HFFc6 (cell line): ENCODE measurements around the gene RHPN2. TPM values are rescaled to one million over a fixed set of nuclear protein-coding genes. Genes with fewer than 3 reads are reported as not detected.
"Not testable (repeated sequence)": the region's sequence is repeated elsewhere in the genome, so short reads cannot be mapped to it uniquely, and the experiment has no call there.

ENCODE experiments used
- DNase-seq: peaks from one replicate; pipeline ENCODE4 v3.0.0-alpha.2; 2018
- H3K27ac Mint-ChIP-seq: 2 replicates; pipeline ENCODE4 v1.8.0; 2020; ENCODE audit warnings: mild to moderate bottlenecking, mixed read lengths
- H3K27me3 Mint-ChIP-seq: 2 replicates; pipeline ENCODE4 v1.8.0; 2021; ENCODE audit warnings: mild to moderate bottlenecking, moderate library complexity, mixed read lengths; ENCODE audit not compliant: insufficient read depth
- H3K36me3 Mint-ChIP-seq: 2 replicates; pipeline ENCODE4 v1.8.0; 2021; ENCODE audit warnings: low read depth, mixed read lengths
- H3K4me1 Mint-ChIP-seq: 2 replicates; pipeline ENCODE4 v1.8.0; 2020; ENCODE audit warnings: low read depth, mixed read lengths
- H3K4me3 Mint-ChIP-seq: 2 replicates; pipeline ENCODE4 v1.8.0; 2020; ENCODE audit warnings: mild to moderate bottlenecking, moderate library complexity, mixed read lengths
- H3K9me3 Mint-ChIP-seq: 2 replicates; pipeline ENCODE4 v1.8.0; 2020; ENCODE audit warnings: mild to moderate bottlenecking, mixed read lengths
- CTCF ChIP-seq: fragments of 200-600 bp; sonication (generic); IDR thresholded peaks from 2 replicates; pipeline ENCODE4 v1.5.0; 2021; ENCODE audit warnings: antibody characterized with exemption, mild to moderate bottlenecking
- total RNA-seq, 6 experiments: library from RNA; stranded (reverse); fragmentation: NEBNext Ultra II Directional; extraction: Animal tissue kit (Norgen Biotek cat#: 25700); gene quantifications; 2 replicates in 1 of 6; 3 replicates in 5 of 6; pipeline ENCODE4 v1.2.3, GENCODE V29; 2021

RHPN2 gene
- total RNA-seq, 6 experiments from 2014 or later: 2.7 to 5.4 (median 3.4) TPM

GRCh38 chr19:33000510-33000909 is 64.2 kb downstream of the RHPN2 start:
- Mint-ChIP-seq H3K36me3 (no peaks in the 10 kb centered on the region), H3K27me3 (no peaks in the 10 kb centered on the region; the same call in 1 of the 2 replicates), H3K9me3 (no peaks in the 10 kb centered on the region), H3K4me1 (no peaks in the 10 kb centered on the region), H3K4me3 (no peak overlapping the region), H3K27ac (no peak overlapping the region)
- no peak for TF ChIP-seq CTCF
- DNase-seq: no peak

GRCh38 chr19:32998722-32999121 is 66.0 kb downstream of the RHPN2 start:
- H3K27ac Mint-ChIP-seq: no peak overlapping the region

GRCh38 chr19:32997716-32998355 is 66.9 kb downstream of the RHPN2 start:
- H3K36me3 Mint-ChIP-seq: no peaks in the 10 kb centered on the region
- H3K4me1 Mint-ChIP-seq: no peaks in the 10 kb centered on the region
- no peak overlapping the region for H3K4me3 Mint-ChIP-seq
- no peak for DNase-seq
- no peak for TF ChIP-seq CTCF
- H3K27me3 Mint-ChIP-seq: no peaks in the 10 kb centered on the region; the same call in 1 of the 2 replicates
- no peaks in the 10 kb centered on the region for H3K9me3 Mint-ChIP-seq
- no peak overlapping the region for H3K27ac Mint-ChIP-seq

More at GRCh38 chr19:32998722-32999121, 66.0 kb downstream of the RHPN2 start:
- Mint-ChIP-seq H3K4me1 (no peaks in the 10 kb centered on the region), H3K27me3 (no peaks in the 10 kb centered on the region; the same call in 1 of the 2 replicates), H3K9me3 (no peaks in the 10 kb centered on the region), H3K36me3 (no peaks in the 10 kb centered on the region), H3K4me3 (no peak overlapping the region)
- no peak for TF ChIP-seq CTCF
- DNase-seq: no peak

GRCh38 chr19:32997061-32997464 is 67.6 kb downstream of the RHPN2 start:
- H3K27me3 Mint-ChIP-seq, H3K4me3 Mint-ChIP-seq, H3K4me1 Mint-ChIP-seq, H3K36me3 Mint-ChIP-seq, H3K27ac Mint-ChIP-seq, H3K9me3 Mint-ChIP-seq, DNase-seq: not testable (repeated sequence)

- H3K27me3 Mint-ChIP-seq, H3K36me3 Mint-ChIP-seq, H3K9me3 Mint-ChIP-seq: not testable (repeated sequence)
Measured at GRCh38 chr19:32995966-32996365, 68.7 kb downstream of the RHPN2 start.

GRCh38 chr19:32988724-32989123 is 76.0 kb downstream of the RHPN2 start:
- Mint-ChIP-seq H3K27ac (no peak overlapping the region), H3K4me1 (no peaks in the 10 kb centered on the region), H3K4me3 (no peak overlapping the region), H3K27me3 (no peaks in the 10 kb centered on the region; the same call in none of the 2 replicates), H3K36me3 (no peaks in the 10 kb centered on the region), H3K9me3 (no peaks in the 10 kb centered on the region)
- no peak for TF ChIP-seq CTCF
- DNase-seq: no peak

More at GRCh38 chr19:32995966-32996365, 68.7 kb downstream of the RHPN2 start:
- DNase-seq, H3K4me3 Mint-ChIP-seq, H3K27ac Mint-ChIP-seq, H3K4me1 Mint-ChIP-seq: not testable (repeated sequence)

- not testable (repeated sequence) for H3K4me1 Mint-ChIP-seq, H3K27ac Mint-ChIP-seq, H3K36me3 Mint-ChIP-seq, H3K9me3 Mint-ChIP-seq, DNase-seq, H3K4me3 Mint-ChIP-seq, H3K27me3 Mint-ChIP-seq
Measured at GRCh38 chr19:32988254-32988653, 76.4 kb downstream of the RHPN2 start.

GRCh38 chr19:32982488-32982887 is 82.2 kb downstream of the RHPN2 start:
- H3K9me3 Mint-ChIP-seq, H3K27me3 Mint-ChIP-seq, DNase-seq, H3K4me3 Mint-ChIP-seq, H3K27ac Mint-ChIP-seq, H3K4me1 Mint-ChIP-seq, H3K36me3 Mint-ChIP-seq: not testable (repeated sequence)

- H3K4me3 Mint-ChIP-seq, DNase-seq, H3K36me3 Mint-ChIP-seq, H3K4me1 Mint-ChIP-seq, H3K27me3 Mint-ChIP-seq, H3K9me3 Mint-ChIP-seq, H3K27ac Mint-ChIP-seq: not testable (repeated sequence)
Measured at GRCh38 chr19:32979807-32980206, 84.9 kb downstream of the RHPN2 start.

- H3K9me3 Mint-ChIP-seq, H3K4me3 Mint-ChIP-seq, H3K27ac Mint-ChIP-seq, H3K36me3 Mint-ChIP-seq, H3K27me3 Mint-ChIP-seq, DNase-seq, H3K4me1 Mint-ChIP-seq: not testable (repeated sequence)
Measured at GRCh38 chr19:32977813-32978212, 86.9 kb downstream of the RHPN2 start.
